ENCODE data around the gene GABRR1.
"Not testable (repeated sequence)": the region's sequence is repeated elsewhere in the genome, so short reads cannot be mapped to it uniquely, and the experiment has no call there.

Gene GABRR1

GRCh38 chr6:89134723-89135122 lies 82.4 kb downstream of the GABRR1 start:
- in situ Hi-C loops (cut with HindIII; ENCODE audit: low pct_ligation_motif_present, low pct_unique_long_range_greater_than_20kb, low sequenced_read_pairs), result no loop called here
- no peak for DNase-seq

- in situ Hi-C loops (cut with HindIII; ENCODE audit: low pct_ligation_motif_present, low pct_unique_long_range_greater_than_20kb, low sequenced_read_pairs), result no loop called here
- no peak for DNase-seq
These were observed 83.2 kb downstream of the GABRR1 start for GRCh38 chr6:89133981-89134380.

GRCh38 chr6:89132057-89132456 lies 85.1 kb downstream of the GABRR1 start:
- no peak for DNase-seq
- in situ Hi-C loops (cut with HindIII; ENCODE audit: low pct_ligation_motif_present, low pct_unique_long_range_greater_than_20kb, low sequenced_read_pairs), result no loop called here

GRCh38 chr6:89131599-89131998 lies 85.6 kb downstream of the GABRR1 start:
- in situ Hi-C loops (cut with HindIII; ENCODE audit: low pct_ligation_motif_present, low pct_unique_long_range_greater_than_20kb, low sequenced_read_pairs), result no loop called here
- DNase-seq, result no peak

GRCh38 chr6:89128256-89128671 lies 88.9 kb downstream of the GABRR1 start:
- in situ Hi-C loops (cut with HindIII; ENCODE audit: low pct_ligation_motif_present, low pct_unique_long_range_greater_than_20kb, low sequenced_read_pairs), result not testable (repeated sequence)

More at GRCh38 chr6:89128256-89128671, 88.9 kb downstream of the GABRR1 start:
- not testable (repeated sequence) for DNase-seq
